Measurements from ENCODE around the gene RPL5. TPM values are rescaled to one million over a fixed set of nuclear protein-coding genes. Genes with fewer than 3 reads are reported as not detected.
"Not testable (repeated sequence)": the region's sequence is repeated elsewhere in the genome, so short reads cannot be mapped to it uniquely, and the experiment has no call there.

Gene RPL5
- 787 and 789 TPM in 2 replicates for total RNA-seq

DNA sequence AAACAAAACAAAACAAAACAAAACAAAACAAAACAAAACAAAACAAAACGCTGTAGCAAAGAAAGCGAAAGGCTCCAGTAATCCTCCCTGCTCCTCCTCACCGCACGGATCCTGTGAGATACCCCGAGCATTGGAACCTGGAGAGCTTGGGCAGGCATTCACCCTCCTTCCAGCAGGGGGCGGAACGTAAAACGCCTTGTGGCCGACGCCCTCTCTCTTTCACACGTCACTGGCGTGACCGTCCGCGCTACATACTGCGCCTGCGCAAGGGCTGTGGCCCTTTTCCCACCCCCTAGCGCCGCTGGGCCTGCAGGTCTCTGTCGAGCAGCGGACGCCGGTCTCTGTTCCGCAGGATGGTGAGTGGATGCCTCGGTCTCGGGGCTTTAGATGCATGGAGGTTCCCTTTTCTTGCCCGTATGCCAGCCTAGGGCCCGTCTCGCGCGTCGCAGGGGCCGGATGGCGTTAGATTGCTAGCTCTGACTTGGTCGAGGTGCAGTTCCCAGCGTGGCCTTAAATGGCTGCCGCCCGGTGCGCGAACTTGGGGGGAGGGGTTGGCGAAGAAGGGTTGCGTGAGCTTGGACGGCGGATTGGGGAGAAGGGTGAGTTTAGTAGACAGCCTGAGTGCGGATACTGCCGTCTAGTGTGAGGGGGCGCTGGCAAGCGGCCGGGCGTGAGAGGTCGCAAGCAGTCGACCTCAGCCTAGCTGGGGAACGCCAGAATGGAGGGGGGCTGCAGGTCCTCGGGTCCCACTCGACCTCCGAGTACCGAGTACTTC is at the start of gene RPL5:
TSS of gene RPL5 (plus strand) at position 279 of the 775 bp plus-strand sequence. CDS start at position 354, 75 bp downstream.
- intact Hi-C loops (cut with micrococcal nuclease), result loop anchor here (1.0 to 10.0 kb wide), 7 partner anchors 27 to 1073 kb away; partner anchors contain the start of genes DR1, GCLM, GFI1 and GLMN

DNA sequence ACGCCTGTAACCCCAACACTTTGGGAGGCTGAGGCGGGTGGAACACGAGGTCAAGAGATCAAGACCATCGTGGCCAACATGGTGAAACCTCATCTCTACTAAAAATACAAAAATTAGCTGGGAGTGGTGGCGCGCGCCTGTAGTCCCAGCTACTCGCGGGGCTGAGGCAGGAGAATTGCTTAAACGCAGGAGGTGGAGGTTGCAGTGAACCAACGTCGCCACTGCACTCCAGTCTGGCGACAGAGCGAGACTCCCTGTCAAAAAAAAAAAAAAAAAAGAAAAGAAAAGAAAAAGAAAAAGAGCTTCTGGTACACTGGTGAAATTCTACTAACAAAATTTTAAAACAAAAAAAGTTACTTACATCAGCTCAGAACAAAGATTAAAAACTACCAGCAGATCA is 48.3 kb upstream of the RPL5 start:
- intact Hi-C loops (cut with micrococcal nuclease), result not testable (repeated sequence)

DNA sequence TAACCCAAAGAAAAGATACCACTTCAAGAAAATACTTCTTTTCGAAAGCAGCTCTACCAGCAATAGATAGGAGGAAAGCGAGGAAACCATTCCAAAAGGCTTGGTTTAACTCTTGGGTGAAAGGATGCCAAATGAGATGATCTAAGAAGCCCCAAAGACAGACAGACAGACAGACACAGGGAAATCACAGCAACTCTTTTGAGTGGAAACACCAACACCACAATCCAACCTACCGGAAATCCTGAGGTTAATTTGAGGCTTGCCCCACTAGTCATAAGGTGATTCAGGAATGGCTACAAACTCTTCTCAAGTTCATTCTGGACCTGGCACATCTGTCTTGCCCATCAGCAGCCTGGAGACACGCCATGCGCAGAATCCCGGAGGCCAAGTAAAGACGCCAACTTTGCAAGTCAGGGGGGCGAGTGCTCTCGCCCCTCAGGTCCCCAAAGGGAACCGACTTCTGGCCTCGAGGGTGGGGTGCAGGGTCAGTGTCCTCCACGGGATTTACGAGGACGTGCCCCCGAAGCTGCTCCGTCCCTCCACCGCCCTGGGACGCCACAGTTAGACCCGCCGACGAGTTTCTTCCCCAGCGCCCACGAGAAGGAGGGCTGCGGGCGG is 47.7 kb upstream of the RPL5 start:
- intact Hi-C loops (cut with micrococcal nuclease), result no loop called here

DNA sequence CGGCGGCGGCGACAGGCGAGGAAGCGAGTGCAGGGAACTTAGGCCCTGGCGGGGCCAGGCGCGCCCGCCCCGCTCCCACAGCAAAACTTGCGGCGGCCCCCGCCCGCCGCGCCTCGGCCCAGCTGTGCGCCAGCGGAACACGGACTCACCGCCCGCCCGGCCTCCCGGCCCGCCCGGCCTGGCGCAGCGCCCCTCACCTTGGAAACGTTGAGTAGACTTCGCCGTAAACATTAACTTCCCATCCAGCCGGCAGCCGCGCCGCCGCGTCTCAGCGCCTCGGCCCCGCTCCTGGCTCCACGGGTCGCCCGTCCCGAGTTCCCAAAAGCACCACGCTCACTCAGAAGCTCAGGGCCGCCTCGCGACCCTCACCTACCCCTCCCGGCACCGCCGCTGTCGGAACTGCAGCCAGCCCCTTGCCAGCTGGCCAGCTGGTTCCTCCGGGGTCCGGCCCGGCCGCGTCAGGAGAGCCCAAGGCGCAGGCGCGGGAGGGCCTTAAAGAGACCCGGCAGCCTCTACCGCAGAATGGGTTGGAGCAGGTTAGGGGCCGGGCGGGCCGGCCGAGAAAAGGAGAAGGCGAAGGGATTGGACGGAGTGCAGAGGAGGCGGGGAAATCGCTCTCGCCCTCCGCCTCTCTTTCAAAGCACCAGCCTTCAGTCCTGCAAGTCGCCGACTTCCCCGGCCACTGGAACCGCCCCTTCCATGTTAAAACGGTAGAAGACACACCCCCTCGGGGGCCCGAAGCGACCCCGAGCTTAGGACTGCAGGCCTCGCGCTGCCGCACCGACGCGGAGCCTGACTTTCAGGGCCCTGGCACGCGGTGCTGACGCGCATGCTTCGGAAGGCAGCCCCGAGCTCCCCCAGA is 47.0 kb upstream of the RPL5 start, which contains the start of gene EVI5:
TSS of gene EVI5 (minus strand) at position 470 of the 862 bp plus-strand sequence. CDS start 48,562 bp downstream, outside the sequence.
- intact Hi-C loops (cut with micrococcal nuclease), result no loop called here

DNA sequence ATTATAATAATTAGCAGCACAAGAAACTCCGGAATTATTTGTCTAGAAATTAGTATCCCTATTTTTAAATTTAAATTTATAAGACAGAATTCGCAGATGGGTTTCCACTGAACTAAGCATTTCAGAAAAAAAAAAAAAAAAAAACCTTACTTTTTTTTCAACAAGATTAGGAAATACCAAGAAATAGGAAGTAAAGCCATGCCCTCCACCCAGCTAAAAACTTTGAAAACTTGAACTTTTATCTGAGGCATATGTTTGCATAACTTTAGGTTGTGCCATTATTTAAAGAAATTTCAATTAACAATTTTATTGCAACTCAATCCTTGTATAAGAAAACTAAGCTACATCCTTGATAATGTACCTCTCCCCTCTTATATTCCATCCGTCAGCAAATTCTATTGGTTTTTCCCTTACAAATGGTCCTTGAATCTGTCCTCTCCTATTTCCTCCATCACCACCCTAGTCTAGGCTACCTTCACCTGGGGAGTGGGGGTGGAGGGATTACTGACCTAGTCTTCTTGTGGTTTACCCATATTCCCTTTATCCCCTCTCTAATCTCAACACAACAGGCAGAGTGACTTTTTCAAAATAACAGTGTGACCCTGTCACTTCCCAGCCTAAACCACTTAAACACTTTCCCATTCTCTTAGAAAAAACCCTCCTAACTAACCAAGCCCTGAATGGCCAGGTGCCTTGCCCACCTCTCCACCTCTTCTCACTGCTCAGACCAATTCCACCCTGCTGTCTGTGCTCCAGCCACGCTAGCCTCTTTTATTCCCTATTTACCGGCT is 45.5 kb upstream of the RPL5 start:
- intact Hi-C loops (cut with micrococcal nuclease), result no loop called here

DNA sequence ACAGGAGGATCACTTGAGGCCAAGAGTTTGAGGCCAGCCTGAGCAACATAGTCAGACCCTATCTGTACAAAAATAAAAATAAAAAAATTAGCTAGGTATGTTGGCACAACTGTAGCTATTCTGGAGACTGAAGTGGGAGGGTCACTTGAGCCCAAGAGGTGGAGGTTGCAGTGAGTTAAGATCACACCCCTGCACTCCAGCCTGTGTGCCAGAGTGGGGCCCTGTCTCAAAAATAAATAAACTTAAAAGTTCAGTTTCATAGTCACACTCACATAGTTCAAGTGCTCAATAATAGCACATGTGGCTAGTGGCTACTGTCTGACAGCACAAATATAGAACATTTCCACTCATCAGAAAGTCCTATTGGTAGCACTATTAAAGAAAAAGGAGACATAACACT is 41.8 kb upstream of the RPL5 start:
- intact Hi-C loops (cut with micrococcal nuclease), result no loop called here

DNA sequence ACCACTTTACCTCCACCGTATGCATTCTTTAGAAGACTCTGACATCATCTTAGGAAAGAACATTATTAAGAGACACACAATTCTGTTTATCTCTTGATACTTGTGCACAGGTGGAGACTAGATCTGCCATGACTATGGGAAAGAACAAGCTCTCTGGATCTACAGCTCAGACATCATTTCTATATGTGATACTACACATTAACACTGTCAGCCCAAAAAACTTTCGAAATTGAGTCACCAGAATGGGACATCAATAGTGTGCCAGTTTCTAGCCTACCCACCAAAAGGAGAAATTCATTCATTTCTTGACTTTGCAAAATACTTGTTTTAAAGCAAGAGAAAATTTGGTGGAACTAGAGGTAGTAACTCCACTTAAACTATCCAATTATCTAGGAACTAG is 41.0 kb upstream of the RPL5 start:
- intact Hi-C loops (cut with micrococcal nuclease), result no loop called here

DNA sequence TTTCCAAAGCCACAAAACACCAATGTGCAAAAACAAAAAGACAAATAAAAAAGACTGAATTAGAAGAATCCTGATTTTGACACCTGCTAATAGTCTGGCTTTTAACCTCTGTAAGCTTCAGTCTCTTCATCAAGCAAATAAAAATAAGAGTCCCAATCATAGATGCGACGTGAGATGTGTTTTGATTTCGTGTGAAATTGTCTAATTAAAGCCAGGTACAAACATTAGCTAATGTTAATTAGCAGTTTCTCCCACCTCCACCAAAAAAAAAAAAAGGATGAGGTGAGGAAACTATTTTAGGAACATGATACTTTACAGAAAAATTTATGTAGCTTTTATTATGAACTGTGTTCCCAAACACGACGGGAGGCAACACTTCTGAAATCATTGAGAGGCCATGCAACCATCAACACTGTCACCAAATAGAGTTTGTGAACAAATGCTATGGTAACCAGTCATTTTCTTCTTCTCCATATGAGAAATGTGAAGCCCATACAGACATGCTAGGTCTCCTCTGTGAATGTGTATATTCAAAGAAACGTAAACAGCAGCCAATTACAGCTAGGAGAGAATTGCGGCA is 40.3 kb upstream of the RPL5 start:
- intact Hi-C loops (cut with micrococcal nuclease), result no loop called here

DNA sequence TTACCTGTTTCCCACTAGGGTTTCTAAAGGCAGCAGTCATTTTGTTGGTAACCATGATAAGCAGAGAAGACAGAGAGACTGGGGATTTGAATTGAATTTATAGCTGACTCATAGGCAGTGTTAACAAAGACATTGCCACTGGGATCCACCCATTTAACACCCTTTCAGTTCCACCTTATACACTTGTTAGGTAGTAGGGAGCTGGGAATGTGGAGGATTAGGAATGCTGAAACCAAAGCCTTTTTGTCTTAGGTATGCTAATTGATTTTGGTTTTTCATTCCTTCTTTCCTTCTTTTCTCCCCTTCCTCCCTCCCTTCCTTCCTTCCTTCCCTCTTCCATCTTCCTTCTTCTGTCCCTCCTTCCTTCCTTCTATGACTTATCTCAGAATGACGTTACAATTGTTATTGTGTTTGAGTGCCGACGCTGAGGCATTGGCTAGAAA is 39.5 kb upstream of the RPL5 start:
- intact Hi-C loops (cut with micrococcal nuclease), result no loop called here

DNA sequence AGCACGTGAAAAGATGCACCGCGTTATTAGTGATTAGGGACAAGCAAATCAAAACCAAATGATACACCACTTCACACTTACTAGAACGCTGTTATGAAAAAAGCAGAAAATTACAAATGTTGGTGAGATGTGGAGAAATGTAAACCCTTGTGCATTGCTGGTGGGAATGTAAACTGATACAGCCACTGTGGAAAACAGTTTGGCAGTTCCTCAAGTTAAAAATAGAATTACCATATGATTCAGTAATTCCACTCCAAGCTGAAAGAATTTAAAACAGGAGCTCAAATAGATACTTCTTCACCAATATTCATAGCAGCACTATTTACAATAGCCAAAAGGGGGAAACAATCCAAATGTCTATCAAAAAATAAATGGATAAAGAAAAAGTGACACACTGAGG is 36.7 kb upstream of the RPL5 start:
- intact Hi-C loops (cut with micrococcal nuclease), result no loop called here

DNA sequence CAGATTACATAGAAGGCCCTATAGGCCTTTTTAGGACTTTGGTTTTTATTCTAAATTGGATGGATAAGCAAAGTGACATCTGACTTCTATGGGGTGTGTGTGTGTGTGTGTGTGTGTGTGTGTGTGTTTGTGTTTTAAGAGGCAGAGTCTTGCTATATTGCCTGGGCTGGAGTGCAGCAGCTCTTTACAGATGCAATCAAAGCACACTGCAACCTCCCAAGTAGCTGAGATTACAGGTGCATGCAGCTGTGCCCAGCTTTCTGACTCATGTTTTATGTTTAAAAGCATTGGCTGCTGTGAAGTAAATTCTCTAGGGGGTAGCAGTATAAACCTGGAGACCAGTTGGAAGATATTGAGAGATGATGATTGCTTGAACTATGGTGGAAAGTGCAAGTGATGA is 34.5 kb upstream of the RPL5 start:
- intact Hi-C loops (cut with micrococcal nuclease), result no loop called here

DNA sequence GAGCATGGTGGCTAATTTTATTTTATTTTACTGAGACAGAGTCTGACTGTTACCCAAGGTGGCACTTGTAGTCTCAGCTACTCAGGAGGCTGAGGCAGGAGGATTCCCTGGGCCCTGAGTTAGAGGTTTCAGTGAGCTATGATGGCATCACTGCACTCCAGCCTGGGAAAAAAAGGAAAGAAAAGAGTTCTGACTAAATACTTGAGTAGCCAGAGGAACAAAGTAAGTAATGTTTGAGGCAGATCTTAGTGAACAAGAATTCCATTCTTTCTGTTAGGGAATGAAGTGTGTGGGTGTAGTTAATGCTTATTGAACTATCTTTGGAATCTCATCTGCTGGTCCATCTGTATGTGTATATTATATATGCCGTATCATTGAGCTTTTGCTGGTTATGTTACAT is 33.9 kb upstream of the RPL5 start:
- intact Hi-C loops (cut with micrococcal nuclease), result no loop called here

DNA sequence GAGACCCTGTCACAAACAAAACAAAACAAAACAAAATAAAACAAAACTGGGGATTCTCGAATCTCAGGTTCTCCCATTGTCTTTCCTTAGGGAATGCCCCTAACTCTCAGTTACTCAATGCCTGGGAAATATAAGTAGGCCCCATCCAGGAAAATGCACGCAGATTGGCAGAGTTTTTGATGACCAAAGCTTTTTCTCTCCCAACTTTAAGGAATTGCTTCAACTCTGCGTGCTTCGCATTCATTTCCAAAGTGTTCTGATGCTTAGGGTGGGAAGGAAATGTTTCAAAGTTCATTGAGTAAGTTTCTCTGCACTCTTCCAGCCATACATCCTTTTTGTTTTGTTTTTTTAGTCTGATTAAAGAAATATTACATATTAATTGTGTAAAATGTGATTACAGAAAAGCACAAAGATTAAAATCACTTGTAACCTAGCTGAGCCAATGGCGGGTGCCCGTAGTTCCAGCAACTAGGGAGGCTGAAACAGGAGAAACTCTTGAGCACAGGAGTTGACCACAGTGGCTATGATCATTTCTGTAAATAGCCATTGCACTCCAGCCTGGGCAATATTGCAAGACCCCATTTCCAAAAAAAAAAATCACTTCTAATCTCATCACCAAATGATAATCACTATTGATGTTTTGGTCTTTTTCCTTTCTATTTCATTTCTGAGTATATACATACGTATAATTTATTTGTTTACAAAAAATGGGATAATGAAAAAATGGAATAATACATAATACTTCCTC is 28.5 kb upstream of the RPL5 start:
- intact Hi-C loops (cut with micrococcal nuclease), result no loop called here

DNA sequence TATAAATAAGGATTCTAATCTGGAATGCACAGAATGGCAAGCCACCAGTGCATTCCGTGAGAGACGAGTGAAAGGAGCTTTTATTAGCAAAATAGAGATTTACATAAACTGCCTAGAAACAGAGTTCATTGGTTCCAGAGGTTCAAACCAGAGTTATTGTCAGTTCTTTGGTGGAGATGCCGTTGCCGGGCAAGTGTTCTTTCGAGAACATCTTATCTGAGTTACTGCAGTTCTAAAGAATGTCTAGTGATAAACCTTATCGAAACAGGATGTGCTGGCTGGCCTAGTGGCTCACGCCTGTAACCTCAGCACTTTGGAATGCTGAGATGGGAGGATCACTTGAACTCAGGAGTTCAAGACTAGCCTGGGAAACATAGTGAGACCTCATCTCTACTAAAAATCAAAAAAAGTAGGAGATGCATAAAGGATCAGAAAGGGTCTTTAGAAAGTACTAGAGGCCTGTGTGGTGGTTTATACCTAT is 27.1 kb upstream of the RPL5 start:
- intact Hi-C loops (cut with micrococcal nuclease), result no loop called here

DNA sequence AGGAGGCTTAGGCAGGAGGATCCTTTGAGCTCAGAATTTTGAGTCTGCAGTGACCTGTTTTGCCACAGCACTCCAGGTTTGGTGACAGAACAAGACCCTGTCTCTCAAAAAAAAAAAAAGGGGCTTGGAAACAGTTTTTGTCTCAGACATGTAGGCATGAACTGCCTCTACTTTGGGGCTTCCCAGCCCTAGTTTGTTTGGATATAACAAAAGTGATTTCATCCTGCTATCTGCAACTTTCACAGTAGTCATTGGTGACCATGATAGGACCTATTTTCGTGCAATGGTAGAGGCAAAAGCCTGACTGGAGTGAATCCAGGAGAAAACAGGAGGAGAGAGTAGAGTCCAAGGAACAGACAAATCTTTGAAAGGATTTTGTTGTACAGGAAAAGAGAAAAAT is 26.6 kb upstream of the RPL5 start:
- intact Hi-C loops (cut with micrococcal nuclease), result no loop called here

DNA sequence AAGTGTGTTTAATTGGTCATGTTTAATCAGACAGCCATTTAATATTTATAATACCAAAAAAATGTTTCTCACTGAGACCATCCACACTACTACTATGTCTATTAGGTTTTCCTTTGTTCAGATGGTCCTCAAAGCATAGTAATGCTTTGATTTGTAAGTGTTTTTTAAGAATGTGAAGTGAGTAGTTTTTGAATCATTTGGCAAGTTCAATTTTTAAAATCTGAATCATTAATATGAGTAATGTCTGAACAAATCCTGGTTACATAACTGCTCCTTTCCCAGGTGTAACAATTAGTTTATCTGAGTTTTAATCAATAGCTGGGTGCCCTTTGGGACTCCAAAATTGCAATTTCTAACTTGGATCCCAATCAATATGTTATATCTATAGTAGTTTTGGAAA is 23.5 kb upstream of the RPL5 start:
- intact Hi-C loops (cut with micrococcal nuclease), result no loop called here

DNA sequence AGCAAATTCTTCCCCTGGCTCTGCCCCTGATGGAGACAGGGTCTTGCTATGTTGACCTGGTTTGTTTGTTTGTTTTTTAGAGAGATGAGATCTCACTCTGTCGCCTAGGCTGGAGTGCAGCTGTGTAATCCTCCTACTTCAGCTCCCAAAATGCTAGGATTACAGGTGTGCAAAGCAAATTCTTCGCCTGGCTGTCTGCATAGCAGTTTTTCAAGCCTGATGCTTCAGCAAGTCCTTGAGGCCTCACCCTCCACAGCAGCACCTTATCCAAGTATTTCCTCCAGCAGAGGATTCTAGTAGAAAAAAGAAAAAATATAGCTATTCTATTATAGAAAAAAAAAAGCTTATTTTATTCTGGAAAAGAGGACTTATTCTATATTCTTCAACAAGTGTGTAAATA is 15.1 kb upstream of the RPL5 start:
- intact Hi-C loops (cut with micrococcal nuclease), result no loop called here

DNA sequence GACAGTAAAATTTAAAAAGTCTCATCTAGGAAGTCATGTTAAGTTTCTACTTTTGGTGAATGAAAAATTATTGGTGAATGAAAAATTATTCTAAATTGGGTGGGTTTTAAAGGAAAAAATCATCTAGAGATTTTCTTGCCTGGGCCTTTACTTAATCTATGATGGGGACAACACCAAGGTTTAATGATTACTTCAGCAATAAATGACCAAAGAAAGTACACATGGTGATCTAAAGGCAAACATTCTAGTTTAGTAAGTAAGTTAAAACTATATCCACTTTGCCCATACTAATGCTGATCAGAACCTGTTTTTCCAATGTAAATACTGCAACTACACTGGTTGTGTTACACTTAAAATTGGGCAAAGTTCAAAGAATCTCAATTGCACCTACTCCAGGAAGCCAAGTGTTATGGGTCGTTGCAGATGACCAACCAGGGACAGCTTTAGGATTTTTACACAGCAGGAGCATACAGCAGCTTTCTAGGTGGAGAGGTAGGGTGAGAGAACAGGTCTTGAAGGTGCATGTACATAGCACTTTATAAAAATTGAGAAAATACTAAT is 14.6 kb upstream of the RPL5 start:
- intact Hi-C loops (cut with micrococcal nuclease), result no loop called here

DNA sequence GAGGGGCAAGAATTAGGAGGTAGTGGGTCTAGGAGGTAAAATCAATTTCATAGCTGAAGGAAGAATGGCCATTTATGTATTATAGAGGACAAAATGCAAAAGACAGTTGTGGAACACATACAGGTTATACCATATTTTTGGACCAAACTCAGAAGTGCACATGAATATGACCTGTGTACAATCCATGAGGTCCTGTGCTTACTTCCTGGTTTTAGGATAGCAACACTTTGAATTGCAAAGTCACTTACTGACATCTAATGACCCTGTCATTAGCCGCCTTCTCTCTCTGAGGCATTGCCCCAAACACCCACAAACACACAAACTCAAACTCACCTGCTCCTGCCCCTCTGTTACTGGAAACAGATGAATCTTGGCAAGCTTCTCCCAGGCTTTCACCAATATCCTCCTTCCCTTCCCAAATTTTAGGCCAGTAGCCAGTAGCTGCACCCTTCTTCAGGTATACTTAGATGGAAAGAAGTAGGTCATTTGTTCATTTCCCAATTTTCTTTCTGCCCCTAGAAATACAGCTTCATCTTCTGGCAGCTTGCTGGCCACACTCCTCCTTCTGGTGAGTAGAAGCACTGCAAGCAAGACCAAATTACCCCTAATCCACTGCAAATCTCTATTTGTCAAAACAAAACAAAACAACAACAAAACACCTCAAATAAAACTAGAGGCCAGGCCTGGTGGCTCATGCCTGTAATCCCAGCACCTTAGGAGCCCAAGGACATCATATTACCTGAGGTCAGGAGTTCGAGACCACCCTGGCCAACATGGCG is 13.7 kb upstream of the RPL5 start:
- intact Hi-C loops (cut with micrococcal nuclease), result loop anchor here (1.0 kb wide), 1 partner anchor 69 kb away; no protein-coding TSS in a partner anchor

Data from T-helper 2 cell treated with Interferon-gamma antibody and Interleukin-4, amounts not matched to agents 100 ng/mL and 5 ng/mL, for 36 hours (primary cell).